OCI-LY3 (cell line): ENCODE results near the gene ANXA4.
"Not testable (repeated sequence)": the region's sequence is repeated elsewhere in the genome, so short reads cannot be mapped to it uniquely, and the experiment has no call there.

Source experiments
- H2AFZ ChIP-seq: fragments of 200-600, 300-600 bp; shearing (Covaris generic); 2 replicates; pipeline ENCODE4 v1.6.0; 2014; ENCODE audit warnings: antibody characterized with exemption, low read depth, low read length
- H3K27ac ChIP-seq: fragments of 200-600, 300-600 bp; sonication (generic); 2 replicates; pipeline ENCODE4 v1.5.1; 2014; ENCODE audit warnings: mild to moderate bottlenecking, low read length, moderate library complexity, mixed read lengths
- H3K27me3 ChIP-seq: fragments of 200-600, 300-600 bp; sonication (generic); 2 replicates; pipeline ENCODE4 v1.6.1; 2014; ENCODE audit warnings: low read depth, low read length, mixed read lengths
- H3K36me3 ChIP-seq: fragments of 200-600, 300-600 bp; sonication (generic); replicated peaks from 2 replicates; pipeline ENCODE3; 2014; ENCODE audit warnings: low read depth, low read length, mixed read lengths
- H3K4me1 ChIP-seq: fragments of 300-600, 200-600 bp; sonication (generic); 2 replicates; pipeline ENCODE4 v1.6.1; 2014; ENCODE audit warnings: low read length, mixed read lengths
- H3K4me2 ChIP-seq: fragments of 200-600, 300-600 bp; sonication (generic); 2 replicates; pipeline ENCODE4 v1.6.1; 2014; ENCODE audit warnings: low read length, mixed read lengths
- H3K4me3 ChIP-seq: fragments of 300-600, 200-600 bp; sonication (generic); 2 replicates; pipeline ENCODE4 v1.5.1; 2014; ENCODE audit warnings: antibody characterized with exemption, mild to moderate bottlenecking, low read length, moderate library complexity
- H3K79me2 ChIP-seq: fragments of 300-600, 200-600 bp; shearing (Covaris generic); 2 replicates; pipeline ENCODE4 v1.6.1; 2014; ENCODE audit warnings: mild to moderate bottlenecking, low read length, mixed read lengths
- H3K9ac ChIP-seq: fragments of 300-600, 200-600 bp; shearing (Covaris generic); 2 replicates; pipeline ENCODE4 v1.6.0; 2014; ENCODE audit warnings: mild to moderate bottlenecking, low read length, moderate library complexity
- H3K9me3 ChIP-seq: fragments of 200-600, 300-600 bp; shearing (Covaris generic); 2 replicates; pipeline ENCODE4 v1.6.1; 2014; ENCODE audit warnings: low read length, mixed read lengths; ENCODE audit not compliant: insufficient read depth
- H4K20me1 ChIP-seq: fragments of 200-600, 300-600 bp; sonication (generic); 2 replicates; pipeline ENCODE4 v1.6.1; 2016; ENCODE audit warnings: low read length, mixed read lengths; ENCODE audit not compliant: insufficient read depth
- CTCF ChIP-seq: fragments of 200-600, 300-600 bp; sonication (generic); IDR thresholded peaks from 2 replicates; pipeline ENCODE4 v1.5.1; 2014; ENCODE audit warnings: antibody characterized with exemption, low read length, low read depth
- EZH2phosphoT487 ChIP-seq: fragments of 200-600 bp; shearing (Covaris generic); IDR thresholded peaks from 2 replicates; pipeline ENCODE4 v1.6.1; 2018; ENCODE audit warnings: antibody characterized with exemption, mixed run types, low read depth

The ANXA4 gene

GRCh38 chr2:69734035-69734611 lies 7.8 kb upstream of the ANXA4 start:
- TF ChIP-seq EZH2phosphoT487 = no peak
- no peak for TF ChIP-seq CTCF
- H3K9me3 ChIP-seq = no peaks in the 10 kb centered on the region
- no peak overlapping the region for H3K4me2 ChIP-seq
- H3K9ac ChIP-seq = no peak overlapping the region
- no peaks in the 10 kb centered on the region for H4K20me1 ChIP-seq
- H2AFZ ChIP-seq = no peak overlapping the region
- H3K4me1 ChIP-seq = peaks cover 29% of the 10 kb centered on the region
- H3K27me3 ChIP-seq = no peaks in the 10 kb centered on the region
- no peaks in the 10 kb centered on the region for H3K36me3 ChIP-seq
- no peaks in the 10 kb centered on the region for H3K79me2 ChIP-seq
- H3K4me3 ChIP-seq = no peak overlapping the region
- no peak overlapping the region for H3K27ac ChIP-seq

GRCh38 chr2:69734854-69735544 lies 6.9 kb upstream of the ANXA4 start:
- H3K9me3 ChIP-seq = no peaks in the 10 kb centered on the region
- H3K4me1 ChIP-seq = peaks cover 29% of the 10 kb centered on the region
- H4K20me1 ChIP-seq = no peaks in the 10 kb centered on the region
- H3K27ac ChIP-seq = peak overlapping the region; percentile 54
- TF ChIP-seq EZH2phosphoT487 (no peak), CTCF (no peak)
- H3K36me3 ChIP-seq = no peaks in the 10 kb centered on the region
- H2AFZ ChIP-seq = peak overlapping the region; percentile 69; the same call in 1 of the 2 replicates
- peak overlapping the region; percentile 15; the same call in 1 of the 2 replicates for H3K4me3 ChIP-seq
- H3K9ac ChIP-seq = no peak overlapping the region
- no peaks in the 10 kb centered on the region for H3K79me2 ChIP-seq
- peak overlapping the region; percentile 55 for H3K4me2 ChIP-seq
- no peaks in the 10 kb centered on the region for H3K27me3 ChIP-seq

- Histone ChIP-seq H3K27ac (peak overlapping the region; percentile 54), H3K9me3 (no peaks in the 10 kb centered on the region), H3K4me3 (peak overlapping the region; percentile 15; the same call in 1 of the 2 replicates), H3K4me1 (peaks cover 30% of the 10 kb centered on the region), H3K36me3 (no peaks in the 10 kb centered on the region), H3K9ac (peak overlapping the region; percentile 11; the same call in 1 of the 2 replicates), H3K27me3 (no peaks in the 10 kb centered on the region), H2AFZ (peak overlapping the region; percentile 69; the same call in 1 of the 2 replicates), H3K79me2 (no peaks in the 10 kb centered on the region), H4K20me1 (no peaks in the 10 kb centered on the region), H3K4me2 (peak overlapping the region; percentile 55)
- no peak for TF ChIP-seq CTCF
- no peak for TF ChIP-seq EZH2phosphoT487
Observed at GRCh38 chr2:69735686-69736085, 6.2 kb upstream of the ANXA4 start.

- not testable (repeated sequence) for H3K4me2 ChIP-seq, H2AFZ ChIP-seq, H3K9me3 ChIP-seq, H3K27ac ChIP-seq, H3K36me3 ChIP-seq, H3K79me2 ChIP-seq, H3K4me3 ChIP-seq, H4K20me1 ChIP-seq, H3K9ac ChIP-seq, H3K27me3 ChIP-seq
- H3K4me1 ChIP-seq = peaks cover 38% of the 10 kb centered on the region
Observed at GRCh38 chr2:69738149-69738548, 3.8 kb upstream of the ANXA4 start.
